ENCODE results near the gene FNBP1L.
"Not testable (repeated sequence)": the region's sequence is repeated elsewhere in the genome, so short reads cannot be mapped to it uniquely, and the experiment has no call there.

Gene FNBP1L

GRCh38 chr1:93446837-93447451 is 974 bp upstream of the FNBP1L start:
- no peak for DNase-seq

GRCh38 chr1:93448292-93448982 is 519 bp downstream of the FNBP1L start:
- no peak for DNase-seq

- DNase-seq, result no peak
Observed at GRCh38 chr1:93448983-93449804, 1.3 kb downstream of the FNBP1L start.

GRCh38 chr1:93450321-93450720 is 2.4 kb downstream of the FNBP1L start:
- no peak for DNase-seq

GRCh38 chr1:93453911-93454310 is 6.0 kb downstream of the FNBP1L start:
- DNase-seq, result no peak

GRCh38 chr1:93459126-93459525 is 11.2 kb downstream of the FNBP1L start:
- no peak for DNase-seq

GRCh38 chr1:93461236-93461635 is 13.3 kb downstream of the FNBP1L start:
- no peak for DNase-seq

- DNase-seq, result no peak
Observed at GRCh38 chr1:93463960-93464359, 16.0 kb downstream of the FNBP1L start.

GRCh38 chr1:93465371-93466082 is 17.6 kb downstream of the FNBP1L start:
- not testable (repeated sequence) for DNase-seq

- no peak for DNase-seq
Observed at GRCh38 chr1:93467606-93468005, 19.7 kb downstream of the FNBP1L start.

- DNase-seq, result no peak
Observed at GRCh38 chr1:93468662-93469061, 20.7 kb downstream of the FNBP1L start.

GRCh38 chr1:93469223-93469622 is 21.3 kb downstream of the FNBP1L start:
- DNase-seq, result not testable (repeated sequence)

- DNase-seq, result no peak
Observed at GRCh38 chr1:93471284-93471683, 23.4 kb downstream of the FNBP1L start.

GRCh38 chr1:93471911-93472310 is 24.0 kb downstream of the FNBP1L start:
- DNase-seq, result no peak

GRCh38 chr1:93474321-93474720 is 26.4 kb downstream of the FNBP1L start:
- no peak for DNase-seq

GRCh38 chr1:93475681-93476080 is 27.8 kb downstream of the FNBP1L start:
- no peak for DNase-seq

- not testable (repeated sequence) for DNase-seq
Observed at GRCh38 chr1:93479133-93479745, 31.3 kb downstream of the FNBP1L start.

GRCh38 chr1:93481899-93482298 is 34.0 kb downstream of the FNBP1L start:
- DNase-seq, result not testable (repeated sequence)

GRCh38 chr1:93483200-93483599 is 35.3 kb downstream of the FNBP1L start:
- no peak for DNase-seq

GRCh38 chr1:93483606-93484005 is 35.7 kb downstream of the FNBP1L start:
- no peak for DNase-seq

- no peak for DNase-seq
Observed at GRCh38 chr1:93488207-93488606, 40.3 kb downstream of the FNBP1L start.

GRCh38 chr1:93489756-93490155 is 41.8 kb downstream of the FNBP1L start:
- no peak for DNase-seq

GRCh38 chr1:93490357-93490756 is 42.4 kb downstream of the FNBP1L start:
- DNase-seq, result no peak

Measured in activated CD4-positive, alpha-beta T cell treated with anti-CD3 and anti-CD28 coated beads, Interleukin-2, Interleukin-6, amounts not matched to agents 100 ng/mL and 50 ng/mL, durations not matched to agents 16 hours and 8 hours (primary cell).